Heart left ventricle (tissue), 13 donors: ENCODE results near the gene CAD.

Experiments used
- POLR2A ChIP-seq, 2 donors: fragments of 450-650 bp; IDR thresholded peaks; one replicate each; pipeline ENCODE4 v1.6.1; 2017; ENCODE audit warnings: antibody characterized with exemption in 2 of 2, mild to moderate bottlenecking in 2 of 2, moderate library complexity in 2 of 2
- TF ChIP-seq, protein P1 (sequence below), 12 donors: fragments of 200-600 bp; sonication (generic) in 4 of 12; IDR thresholded peaks; one replicate each; pipeline versions ENCODE4 v1.5.0 to v1.8.0; 2018 to 2022; ENCODE audit warnings: antibody characterized with exemption in 12 of 12, mild to moderate bottlenecking in 5 of 12
- donor health status: ischemic (EF 13 %, LVEDD 7.1; RV severe dilation, severe dysfunction).
- donor health status: DM: no; HTN: yes; CAD: no.
- donor health status: DM: no; HTN: no; CAD: no.
- donor health status: ischemic (EF 25% LVEDD 6.9; RV normal size, moderate dysfunction).
- donor health status: ischemic (EF 25% LVEDD 5.7; RV mildly dilated, moderate dysfunction).
- donor health status: ischemic (EF 35%, LVEDD 5.7; RV mildly dilated, moderate dysfunction).
- donor health status: nonischemic (EF 11% LVEDD 7.7; RV severe dilation, severe dysfunction).
- donor health status: DM: yes; HTN: yes; CAD: no.
- donor health status: PGD.
- donor health status: ischemic (EF 29% LVEDD 5.4; RV normal size, mild dysfunction).
- donor health status: nonischemic (EF 23%, LVEDD 6.1; RV moderate dilation, normal function).

DNA sequence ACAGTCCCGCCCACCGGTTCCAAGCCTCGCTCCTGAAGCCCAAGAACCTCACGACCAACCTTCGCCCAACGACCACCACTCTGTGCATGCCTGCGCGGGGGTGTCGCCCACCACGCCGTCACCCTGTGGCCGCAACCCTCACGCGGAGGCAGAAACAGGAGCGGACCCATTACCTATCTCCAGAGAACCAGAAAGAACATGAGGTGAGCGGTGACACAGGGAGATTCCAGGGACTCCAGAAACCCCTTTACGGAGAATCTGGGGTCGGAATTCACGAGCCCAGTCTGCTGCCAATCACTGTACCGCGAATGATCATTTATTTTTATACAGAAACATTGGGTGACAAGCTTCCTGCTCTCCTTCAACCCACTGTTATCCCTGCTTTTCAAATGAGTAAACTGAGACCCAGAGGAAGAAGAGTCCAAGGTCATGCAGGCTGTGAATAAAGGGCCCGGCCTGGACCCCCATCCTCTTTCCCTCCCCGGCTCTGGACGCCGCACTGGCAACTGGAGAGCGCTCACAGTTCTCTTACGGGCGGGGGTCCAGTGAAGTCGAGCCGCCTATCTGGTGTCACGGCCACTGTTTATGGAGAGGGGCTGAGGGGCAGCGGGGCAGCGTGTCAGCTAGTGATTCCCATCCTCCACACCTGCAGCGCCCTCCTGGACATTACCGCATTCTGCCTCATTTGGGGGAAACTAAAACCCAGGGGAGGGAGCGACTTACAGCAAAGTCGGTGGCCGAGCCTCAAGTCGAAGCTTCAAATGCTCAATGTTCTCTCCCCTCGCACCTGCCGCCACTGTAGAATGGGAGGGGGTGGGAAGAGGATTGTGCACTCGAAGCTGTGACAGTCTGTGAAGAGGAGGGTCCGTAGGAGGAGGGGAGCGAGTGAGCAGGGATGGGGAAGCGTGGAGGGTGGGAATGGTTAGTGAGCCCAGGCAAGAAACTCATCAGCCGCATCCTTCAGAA, 46.4 kb downstream of the CAD start:
- no peak for TF ChIP-seq POLR2A (IDR thresholded peaks at IDR 0.05)
- TF ChIP-seq, protein P1, sequence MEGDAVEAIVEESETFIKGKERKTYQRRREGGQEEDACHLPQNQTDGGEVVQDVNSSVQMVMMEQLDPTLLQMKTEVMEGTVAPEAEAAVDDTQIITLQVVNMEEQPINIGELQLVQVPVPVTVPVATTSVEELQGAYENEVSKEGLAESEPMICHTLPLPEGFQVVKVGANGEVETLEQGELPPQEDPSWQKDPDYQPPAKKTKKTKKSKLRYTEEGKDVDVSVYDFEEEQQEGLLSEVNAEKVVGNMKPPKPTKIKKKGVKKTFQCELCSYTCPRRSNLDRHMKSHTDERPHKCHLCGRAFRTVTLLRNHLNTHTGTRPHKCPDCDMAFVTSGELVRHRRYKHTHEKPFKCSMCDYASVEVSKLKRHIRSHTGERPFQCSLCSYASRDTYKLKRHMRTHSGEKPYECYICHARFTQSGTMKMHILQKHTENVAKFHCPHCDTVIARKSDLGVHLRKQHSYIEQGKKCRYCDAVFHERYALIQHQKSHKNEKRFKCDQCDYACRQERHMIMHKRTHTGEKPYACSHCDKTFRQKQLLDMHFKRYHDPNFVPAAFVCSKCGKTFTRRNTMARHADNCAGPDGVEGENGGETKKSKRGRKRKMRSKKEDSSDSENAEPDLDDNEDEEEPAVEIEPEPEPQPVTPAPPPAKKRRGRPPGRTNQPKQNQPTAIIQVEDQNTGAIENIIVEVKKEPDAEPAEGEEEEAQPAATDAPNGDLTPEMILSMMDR (IDR thresholded peaks at IDR 0.05) = no peak
